NCI-H748 treated with DMSO at 0.1 percent for 48 hours (cell line): Measurements from ENCODE around the gene CHST15.

Experiments
- DNase-seq: peaks from one replicate; lab custom pipeline; 2025; lab: John Stamatoyannopoulos, UW

The CHST15 gene

GRCh38 chr10:124064676-124065075, 28.7 kb downstream of the CHST15 start:
- DNase-seq, result no peak

GRCh38 chr10:124063750-124064603, 29.4 kb downstream of the CHST15 start:
- no peak for DNase-seq

GRCh38 chr10:124062390-124062789, 31.0 kb downstream of the CHST15 start:
- DNase-seq, result no peak

DNA sequence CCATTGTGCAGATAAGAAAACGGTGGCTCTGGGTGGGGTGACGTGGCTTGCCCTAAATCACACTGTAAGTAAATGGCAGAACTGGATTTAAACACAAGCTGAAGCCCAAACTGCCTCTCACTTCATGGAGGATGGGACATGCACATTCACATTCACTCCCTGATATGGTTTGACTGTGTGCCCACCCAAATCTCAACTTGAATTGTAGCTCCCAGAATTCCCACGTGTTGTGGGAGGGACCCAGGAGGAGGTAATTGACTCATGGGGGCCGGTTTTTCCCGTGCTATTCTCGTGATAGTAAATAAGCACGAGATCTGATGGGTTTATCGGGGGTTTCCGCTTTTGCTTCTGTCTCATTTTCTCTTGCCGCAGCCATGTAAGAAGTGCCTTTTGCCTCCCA, 32.4 kb downstream of the CHST15 start:
- no peak for DNase-seq

DNA sequence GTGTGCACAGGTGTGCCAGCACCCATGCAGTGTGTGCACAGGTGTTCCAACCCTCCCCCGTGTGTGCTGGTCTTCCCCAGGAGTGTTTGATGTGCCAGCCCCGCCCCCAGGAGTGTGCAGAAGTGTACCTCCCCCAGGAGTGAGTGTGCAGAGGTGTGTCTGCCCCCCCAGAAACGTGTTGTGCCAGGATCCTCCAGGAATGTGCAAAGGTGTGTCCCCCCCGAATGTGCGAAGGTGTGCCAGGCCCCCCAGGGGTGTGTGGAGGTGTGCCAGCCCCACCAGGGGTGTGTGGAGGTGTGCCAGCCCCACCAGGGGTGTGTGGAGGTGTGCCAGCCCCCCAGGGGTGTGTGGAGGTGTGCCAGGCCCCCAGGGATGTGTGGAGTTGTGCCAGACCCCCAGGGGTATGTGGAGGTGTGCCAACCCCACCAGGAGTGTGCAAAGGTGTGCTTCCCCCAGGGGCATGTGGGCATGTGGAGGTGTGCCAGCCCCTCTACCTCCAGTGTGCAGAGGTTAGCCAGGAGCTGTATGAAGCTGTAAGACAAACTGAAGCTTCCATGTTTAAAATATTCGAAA, 33.2 kb downstream of the CHST15 start:
- DNase-seq, result no peak

DNA sequence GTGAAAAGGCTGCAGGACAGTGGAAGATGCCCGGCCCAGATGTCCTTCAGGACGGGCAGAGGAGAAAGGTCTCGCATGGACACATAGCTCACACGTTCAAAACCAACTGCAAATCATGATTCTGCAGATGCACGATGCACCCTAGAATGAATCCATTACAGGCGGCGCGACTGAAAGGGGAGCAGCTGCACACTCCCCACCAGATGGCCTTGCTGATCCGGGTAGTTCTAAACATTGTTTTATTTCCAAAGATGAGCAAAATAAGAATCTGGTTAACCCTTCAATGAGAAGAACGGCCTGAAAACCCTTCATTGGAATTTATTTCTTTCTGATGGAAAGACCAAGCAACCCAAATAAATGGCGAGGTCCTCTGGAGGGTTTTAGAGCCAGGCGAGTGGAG, 33.8 kb downstream of the CHST15 start:
- DNase-seq, result no peak

GRCh38 chr10:124058346-124059003, 34.9 kb downstream of the CHST15 start:
- DNase-seq, result no peak

- DNase-seq, result no peak
Measured at GRCh38 chr10:124057601-124058000, 35.8 kb downstream of the CHST15 start.

GRCh38 chr10:124056337-124056980, 36.9 kb downstream of the CHST15 start:
- no peak for DNase-seq

DNA sequence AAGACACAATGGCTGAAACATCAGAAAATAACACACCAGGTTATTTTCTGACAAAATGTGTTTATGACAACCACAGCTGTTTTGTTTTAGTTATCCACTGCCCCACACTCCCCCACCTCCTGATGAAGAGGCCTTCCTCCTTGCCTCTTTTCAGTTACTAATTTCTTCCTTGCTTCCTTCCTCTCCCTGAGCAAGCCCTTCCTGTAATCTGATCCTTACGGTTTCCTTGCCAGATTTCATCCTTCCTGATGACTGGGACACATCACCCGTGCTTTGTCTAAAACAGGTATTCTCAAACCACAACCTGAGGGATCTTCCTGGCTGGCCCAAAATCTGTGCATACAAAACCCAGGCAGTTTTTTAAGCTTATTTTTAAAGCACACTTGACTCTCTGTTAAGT, 39.4 kb downstream of the CHST15 start:
- DNase-seq, result no peak

GRCh38 chr10:124052561-124052960, 40.8 kb downstream of the CHST15 start:
- DNase-seq, result no peak

- no peak for DNase-seq
Measured at GRCh38 chr10:124050021-124051015, 43.1 kb downstream of the CHST15 start.

DNA sequence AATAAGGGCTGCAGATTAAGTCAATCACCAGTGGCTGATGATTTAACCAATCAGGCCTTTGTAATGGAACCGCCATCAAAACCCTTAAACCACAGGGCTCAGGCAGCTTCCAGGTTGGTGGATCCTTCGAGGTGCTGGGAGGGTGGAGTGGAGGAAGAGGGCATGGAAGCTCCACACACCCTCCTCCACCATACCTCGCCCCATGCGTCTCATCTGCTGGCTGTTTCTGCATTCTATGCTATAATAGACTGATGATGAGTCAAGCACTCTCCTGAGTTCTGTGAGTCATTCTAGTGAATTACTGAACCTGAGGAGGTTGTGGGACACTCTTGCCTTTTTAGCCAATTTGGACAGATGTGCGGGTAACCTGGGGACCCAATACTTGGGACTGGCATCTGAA, 43.9 kb downstream of the CHST15 start:
- no peak for DNase-seq

GRCh38 chr10:124048371-124049290, 44.8 kb downstream of the CHST15 start:
- DNase-seq, result no peak

DNA sequence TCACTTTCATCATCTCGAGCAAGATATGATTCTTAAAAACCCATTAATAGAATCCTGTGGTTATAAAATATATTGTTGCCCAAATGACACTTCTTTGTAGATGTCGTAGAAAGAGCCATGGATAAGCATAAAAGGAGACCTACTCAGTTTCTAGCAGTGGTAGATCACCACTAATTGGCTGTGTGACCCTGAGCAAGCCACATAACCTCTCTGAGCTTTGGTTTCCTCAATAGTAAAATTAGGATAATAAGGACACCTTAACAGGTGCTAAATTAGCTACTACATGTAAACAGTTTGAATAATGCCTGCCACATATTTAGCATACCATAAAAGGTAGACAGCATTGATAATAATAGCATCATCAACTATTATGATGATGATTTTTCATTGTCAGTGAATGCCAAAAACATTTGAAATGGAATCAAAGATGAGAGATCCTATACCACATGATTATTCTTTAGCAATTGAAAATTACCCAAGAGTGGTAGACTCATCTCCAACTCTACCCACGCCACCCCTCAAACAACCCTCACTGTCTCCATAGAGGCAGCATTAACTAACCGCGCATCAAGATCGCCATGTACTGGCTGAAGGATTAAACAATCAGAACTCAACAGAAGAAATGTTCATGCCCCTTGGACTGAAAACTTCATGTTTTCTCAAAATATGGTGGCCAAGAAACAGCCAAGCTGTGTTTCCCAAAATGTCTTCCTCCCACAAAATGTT, 45.8 kb downstream of the CHST15 start:
- no peak for DNase-seq

- DNase-seq, result no peak
Measured at GRCh38 chr10:124045801-124046355, 47.5 kb downstream of the CHST15 start.

GRCh38 chr10:124045276-124045675, 48.1 kb downstream of the CHST15 start:
- DNase-seq, result no peak

DNA sequence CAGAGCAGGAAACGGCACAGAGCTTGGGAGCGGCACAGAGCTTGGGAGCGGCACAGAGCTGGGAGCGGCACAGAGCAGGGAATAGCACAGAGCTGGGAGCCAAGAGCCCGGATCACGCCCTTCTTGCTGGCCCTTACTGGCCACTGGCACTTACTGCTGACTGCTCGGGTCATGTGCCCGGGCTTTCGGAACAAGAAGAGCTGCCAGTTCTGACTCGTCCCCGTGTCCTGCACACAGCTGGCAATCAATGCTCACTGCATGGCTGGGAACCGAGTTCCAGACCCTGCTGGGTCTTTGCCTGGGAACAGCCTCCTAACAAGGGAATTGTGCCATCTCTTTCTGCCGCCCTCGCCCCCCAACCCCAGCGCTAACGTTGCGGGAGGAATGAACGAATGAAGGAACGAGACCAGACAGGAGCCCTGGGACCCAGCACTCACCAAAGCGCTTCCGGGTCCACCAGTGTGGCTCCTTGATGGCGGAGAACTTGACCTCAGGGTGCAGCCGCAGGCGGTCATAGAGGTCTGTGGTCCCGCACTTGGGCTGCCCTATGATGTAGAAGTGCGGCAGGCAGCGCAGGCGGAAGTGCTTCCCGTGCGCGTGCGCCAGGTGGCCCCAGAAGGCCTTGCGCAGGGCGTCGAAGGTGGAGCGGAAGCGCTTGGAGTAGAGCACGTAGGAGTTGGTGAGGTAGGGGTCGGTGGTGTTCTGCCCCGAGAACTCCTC, 49.1 kb downstream of the CHST15 start:
- DNase-seq, result no peak
